HG03139 (cell line): ENCODE results near the gene SAMD4A.
"Not testable (repeated sequence)": the region's sequence is repeated elsewhere in the genome, so short reads cannot be mapped to it uniquely, and the experiment has no call there.

Experiments used
- ATAC-seq: cut with Tn5 transposase; IDR thresholded peaks from one replicate; pipeline ENCODE4 v1.9.1; 2021; ENCODE audit not compliant: unreplicated experiment

Gene SAMD4A

DNA sequence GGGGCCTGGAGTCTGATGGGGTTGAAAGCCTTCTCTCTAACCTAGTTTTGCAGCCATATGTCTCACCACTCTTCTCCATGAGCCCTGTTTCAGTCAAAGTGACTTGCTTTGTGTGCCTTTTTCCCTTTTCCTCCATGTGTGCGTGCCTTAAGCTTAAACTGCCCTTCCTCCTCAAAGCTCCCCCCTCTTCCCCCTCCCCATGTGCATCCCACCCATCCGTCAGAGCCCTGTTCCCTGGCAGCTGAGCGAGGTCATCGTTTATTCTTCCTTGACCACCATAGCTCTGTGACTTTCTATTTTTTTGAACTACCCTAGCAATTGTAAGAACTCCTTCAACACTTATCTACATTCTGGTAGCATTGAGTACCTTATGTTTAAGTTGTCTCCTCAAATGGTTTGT lies 24.9 kb downstream of the SAMD4A start:
- no peak for ATAC-seq

DNA sequence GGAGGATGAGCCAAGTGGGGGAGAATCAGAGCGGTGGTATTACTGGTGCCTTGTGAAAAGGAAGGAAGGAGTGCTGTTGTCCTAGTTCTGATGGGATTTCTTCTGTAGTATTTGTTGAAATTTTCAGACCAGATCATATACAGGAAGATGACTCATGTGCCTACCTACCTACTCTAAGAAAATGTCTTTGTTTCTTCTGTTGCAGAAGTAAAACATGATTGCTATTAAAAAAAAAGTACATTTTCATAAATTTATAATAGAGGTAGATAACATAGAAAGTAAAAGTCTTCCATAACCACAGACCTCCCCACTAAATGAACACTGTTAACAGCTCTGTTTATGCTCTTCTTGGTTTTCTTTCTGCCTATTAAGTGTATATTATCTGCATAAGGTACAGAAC lies 26.9 kb downstream of the SAMD4A start:
- no peak for ATAC-seq

DNA sequence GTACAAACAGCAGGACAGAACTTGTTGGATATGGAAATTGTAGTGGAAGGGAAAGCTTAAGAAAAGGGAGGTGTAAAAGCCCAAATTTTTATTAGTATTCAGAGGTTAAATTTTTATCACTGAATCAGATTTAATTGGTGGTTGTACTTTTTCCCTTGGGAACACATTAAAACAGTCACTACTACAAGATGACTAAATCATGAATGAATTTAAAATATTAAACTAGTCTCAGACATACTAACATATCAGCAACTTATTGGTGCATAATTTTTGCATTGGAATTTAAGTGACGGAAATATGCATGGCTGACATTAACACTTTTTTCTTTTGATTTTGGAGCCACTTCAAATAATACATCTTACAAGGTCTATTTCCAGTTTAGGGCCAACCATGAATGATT lies 27.6 kb downstream of the SAMD4A start:
- ATAC-seq: no peak

DNA sequence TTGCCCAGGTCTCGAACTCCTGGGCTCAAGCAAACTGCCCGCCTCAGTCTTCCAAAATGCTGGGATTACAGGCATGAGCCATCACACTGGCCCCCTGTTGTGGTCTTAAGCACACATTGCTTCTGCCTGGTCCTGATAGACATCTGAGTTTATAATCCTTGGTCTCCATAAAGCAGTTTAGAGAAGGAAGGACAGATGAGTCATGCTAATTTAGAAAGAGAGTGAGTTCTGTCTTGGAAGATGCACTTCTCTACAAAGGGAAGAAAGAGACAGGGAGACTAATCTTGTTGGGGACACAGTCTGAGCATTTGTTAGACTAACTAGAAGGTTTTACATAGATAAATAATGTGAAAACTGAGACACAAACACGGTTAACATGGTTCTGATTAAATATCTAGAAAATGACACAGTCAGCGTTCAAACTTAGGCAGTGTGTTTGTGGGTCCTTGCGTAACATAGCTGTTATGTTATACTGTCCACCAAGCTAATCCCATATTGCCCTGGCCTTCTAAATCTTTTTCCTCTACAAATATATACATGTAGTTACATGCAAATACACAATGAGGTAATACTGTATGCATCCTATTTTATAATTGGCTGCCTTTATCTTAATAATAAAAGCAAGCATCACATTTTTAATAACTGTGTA lies 31.0 kb downstream of the SAMD4A start:
- no peak for ATAC-seq

DNA sequence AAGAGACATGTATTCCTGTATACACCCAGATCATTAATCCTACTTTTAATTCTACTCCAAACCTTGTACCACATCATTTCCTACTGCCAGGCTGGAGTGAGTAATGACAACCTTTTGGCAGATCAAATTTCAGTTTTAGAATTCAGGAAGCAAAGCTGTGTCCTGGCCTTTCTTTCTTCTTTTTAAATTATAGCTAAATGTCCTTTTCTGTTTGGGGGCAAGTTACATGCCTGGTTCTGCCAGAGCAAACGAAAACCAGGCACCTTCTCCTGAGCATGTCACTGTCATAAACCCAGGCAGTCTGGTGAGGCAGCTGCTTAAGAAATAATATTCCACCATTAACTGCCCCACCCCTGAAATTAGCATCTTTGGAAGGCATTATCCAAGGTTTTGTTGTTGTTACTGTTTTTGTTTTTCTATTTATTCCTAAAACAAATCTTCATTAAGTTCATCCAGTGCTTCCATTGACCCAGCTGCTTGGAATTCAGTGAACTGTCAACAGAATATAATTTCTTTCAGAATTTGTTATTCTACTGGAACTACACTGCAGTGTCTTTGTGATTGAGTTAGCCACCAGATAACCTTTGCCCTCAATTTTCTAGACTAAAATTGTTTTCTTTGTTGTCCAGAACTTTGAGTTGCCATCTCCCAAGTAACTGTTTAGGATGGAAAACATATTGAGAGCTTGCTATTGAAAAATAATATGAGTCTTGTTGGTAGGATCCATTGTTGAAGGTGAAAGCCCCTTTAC lies 33.2 kb downstream of the SAMD4A start:
- no peak for ATAC-seq

DNA sequence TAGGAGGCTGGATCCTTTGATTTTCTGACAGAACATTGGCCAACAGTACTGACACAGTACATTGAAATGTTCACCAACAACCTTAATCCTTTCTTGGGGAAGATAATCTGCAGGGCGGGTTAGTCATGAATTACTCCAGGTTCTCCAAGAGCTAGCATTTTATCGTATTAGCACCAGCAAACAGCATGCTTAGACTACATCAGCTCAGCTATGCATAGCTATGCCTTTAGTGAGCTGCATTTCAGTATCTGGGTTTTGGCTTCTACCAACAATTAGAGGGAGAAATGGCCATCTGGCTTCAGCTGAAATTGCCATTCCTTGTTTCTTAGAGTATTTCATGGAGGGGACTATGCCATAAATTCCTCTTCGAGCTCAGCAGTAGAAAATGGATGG lies 33.8 kb downstream of the SAMD4A start:
- no peak for ATAC-seq

DNA sequence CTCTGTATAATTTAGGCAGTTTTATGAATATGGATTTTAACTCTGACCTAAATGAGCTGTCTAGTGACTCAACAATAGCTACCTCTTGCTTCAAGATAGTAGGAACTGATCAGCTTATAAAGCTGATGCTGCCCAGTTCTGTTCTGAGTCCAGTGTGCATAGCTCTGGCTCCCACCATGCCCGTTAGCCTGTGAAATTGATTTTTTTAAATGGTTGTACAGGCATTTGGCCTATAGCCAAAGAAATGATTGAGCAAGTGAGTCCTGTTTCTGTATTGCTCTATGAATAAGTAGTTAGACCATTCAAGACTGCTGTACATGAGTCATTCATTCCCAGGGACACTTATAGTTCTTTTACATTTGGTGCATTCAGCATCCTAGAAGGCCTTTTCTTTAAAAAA lies 36.4 kb downstream of the SAMD4A start:
- no peak for ATAC-seq

DNA sequence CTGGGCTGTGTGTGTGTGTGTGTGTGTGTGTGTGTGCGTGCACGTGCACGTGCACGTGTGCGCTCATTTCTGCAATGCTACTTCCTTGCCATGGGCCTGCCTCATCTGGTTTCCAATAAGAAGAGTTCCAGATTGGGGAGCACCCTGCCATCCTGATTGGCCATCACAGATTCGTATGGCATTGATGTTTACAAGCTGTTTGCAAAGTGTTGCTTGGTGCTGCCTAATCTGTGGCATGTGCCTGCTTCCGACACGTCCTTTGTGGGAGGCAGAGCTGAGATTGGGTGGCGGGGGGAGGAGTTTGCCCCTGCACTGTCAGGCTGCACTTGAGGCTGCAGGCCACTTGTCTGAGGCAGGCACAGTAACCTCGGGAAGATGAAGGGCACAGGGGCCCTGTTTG lies 39.2 kb downstream of the SAMD4A start:
- no peak for ATAC-seq

DNA sequence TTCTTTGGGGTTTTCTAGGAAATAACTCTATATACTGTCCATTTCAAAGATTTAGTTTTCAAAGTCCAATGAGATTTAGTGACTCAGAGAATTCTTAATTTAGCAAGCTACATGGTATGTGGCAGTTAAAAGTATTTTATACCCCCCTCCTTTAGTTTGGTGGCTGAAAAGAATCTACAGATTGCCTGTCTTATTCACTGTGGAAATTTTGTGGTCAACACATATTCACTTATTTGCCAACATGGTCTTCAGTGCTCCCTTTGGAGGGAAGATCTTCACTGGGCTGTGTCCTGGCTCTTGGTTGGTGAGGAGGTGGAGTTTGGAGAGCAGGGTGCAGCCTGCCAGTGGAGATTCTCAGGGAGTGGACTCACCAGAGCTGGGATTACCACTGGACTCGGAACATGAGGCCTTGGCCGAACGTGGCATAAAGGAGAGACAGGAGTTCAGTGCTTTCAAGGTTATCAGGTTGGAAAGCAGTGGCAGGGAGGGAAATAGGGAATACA lies 39.8 kb downstream of the SAMD4A start:
- no peak for ATAC-seq

DNA sequence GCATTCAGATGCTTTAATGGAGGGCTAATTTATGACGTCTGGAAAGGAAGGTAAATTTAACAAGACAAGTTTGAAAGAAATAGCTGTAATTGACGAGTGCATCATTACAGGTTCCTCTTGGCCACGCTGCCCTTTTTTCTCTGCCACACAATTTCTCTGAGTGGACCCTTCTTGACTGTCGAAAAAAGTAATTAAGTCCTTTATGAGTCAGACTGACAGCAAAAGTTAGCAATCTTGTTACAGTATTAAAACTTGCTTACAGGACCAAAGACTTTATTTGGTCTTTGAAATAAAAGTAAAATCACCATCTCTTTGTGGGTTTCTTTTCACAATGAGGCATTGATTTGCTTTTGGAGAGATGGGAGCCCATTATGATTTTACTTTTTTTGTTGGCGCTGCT lies 42.6 kb downstream of the SAMD4A start:
- no peak for ATAC-seq

DNA sequence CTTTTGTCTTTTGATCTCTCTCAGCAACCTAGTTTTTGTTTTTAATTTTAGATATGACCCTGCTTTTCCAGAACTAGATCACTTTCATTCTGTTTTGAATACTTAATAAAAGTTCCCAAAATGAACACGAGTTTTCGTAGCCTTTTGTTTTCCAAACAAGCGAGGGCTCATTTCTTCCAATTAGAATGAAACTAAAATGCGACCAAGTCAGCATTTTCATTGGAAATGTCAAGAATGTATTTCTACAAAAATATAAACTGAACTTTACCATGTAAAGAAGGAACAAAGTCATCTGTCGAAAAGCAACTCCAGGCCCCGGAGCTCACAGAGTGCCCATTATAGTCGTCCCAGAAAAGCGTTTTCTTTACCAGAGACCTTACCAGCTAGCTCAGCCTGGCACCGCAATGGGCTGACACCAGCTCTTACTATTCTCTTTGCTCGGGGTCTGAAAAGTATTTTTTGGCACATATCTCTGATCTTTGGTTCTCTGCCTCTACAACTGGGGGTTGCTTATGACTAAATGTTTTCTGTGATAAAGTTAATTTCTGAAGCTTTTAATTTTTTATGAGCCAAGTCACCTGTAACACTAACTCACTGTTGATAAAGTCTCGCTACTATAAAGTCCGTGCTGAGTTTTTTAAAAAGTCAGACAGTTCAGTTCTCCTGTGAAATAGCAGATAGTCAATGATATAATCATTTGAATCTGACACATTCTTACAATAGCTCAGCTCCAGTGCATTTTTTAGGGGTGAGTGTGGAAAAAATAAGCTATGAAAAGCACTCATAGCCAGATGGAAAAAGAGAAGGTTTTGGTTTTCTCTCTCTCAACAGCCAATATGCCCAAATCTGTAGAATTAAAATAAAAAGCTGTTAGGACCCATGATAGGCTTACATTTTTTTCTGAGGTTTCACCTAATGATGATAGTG lies 43.4 kb downstream of the SAMD4A start:
- ATAC-seq: no peak

DNA sequence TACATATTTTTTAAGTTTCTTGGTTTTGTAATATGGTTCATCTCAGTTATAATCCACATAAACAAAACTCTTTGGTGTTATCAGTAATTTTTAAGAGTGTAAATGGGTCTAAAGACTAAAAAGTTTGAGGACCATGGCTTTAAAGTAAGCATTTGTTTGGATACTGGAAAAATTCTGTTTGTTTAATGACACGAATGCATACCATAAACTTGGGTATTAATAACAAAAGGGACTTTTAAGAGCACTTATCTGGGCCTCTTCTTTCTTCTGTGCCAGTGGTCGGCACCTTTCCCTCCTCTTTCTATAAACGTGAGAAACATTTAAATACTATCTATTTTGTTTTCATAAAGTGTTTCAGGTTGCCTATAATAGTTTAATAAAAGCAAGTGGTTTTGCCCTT lies 47.4 kb downstream of the SAMD4A start:
- no peak for ATAC-seq

DNA sequence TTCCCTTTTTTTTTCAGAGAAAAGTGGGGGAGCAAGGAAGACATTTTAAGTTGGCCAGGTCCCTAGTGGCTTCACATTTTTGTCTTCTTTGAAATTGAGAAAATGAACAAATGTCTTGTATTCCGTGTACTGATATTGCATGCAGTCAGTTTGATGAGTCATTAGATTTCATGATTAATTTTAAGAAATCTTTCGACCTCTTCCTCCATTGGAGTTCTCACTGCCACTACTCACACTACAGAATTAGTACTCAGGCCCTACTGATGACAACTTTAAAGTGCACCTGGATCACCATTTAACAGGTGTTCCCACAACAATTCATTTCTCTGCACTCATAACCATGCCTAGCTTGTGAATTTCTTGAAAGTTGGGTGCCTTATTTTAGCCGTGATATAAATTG lies 50.5 kb downstream of the SAMD4A start:
- ATAC-seq: no peak

DNA sequence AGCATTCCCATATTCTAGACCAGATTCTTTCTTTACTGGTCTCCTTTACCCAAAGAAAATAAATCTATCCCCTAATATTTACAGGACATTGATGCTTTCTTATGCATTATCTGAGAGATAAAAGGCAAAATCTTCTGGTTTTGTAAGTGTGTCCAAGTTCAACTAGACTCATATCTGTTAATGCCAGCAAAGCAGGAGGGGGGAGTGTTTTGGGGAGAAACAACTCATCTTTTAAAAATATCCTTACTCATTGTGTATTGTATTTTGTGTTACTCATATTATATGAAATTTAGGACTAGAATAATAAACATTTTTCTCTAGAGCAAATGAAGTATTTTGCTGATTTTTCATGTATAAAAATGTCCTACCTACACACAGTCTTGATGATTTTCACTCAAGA lies 54.8 kb downstream of the SAMD4A start:
- ATAC-seq: no peak

DNA sequence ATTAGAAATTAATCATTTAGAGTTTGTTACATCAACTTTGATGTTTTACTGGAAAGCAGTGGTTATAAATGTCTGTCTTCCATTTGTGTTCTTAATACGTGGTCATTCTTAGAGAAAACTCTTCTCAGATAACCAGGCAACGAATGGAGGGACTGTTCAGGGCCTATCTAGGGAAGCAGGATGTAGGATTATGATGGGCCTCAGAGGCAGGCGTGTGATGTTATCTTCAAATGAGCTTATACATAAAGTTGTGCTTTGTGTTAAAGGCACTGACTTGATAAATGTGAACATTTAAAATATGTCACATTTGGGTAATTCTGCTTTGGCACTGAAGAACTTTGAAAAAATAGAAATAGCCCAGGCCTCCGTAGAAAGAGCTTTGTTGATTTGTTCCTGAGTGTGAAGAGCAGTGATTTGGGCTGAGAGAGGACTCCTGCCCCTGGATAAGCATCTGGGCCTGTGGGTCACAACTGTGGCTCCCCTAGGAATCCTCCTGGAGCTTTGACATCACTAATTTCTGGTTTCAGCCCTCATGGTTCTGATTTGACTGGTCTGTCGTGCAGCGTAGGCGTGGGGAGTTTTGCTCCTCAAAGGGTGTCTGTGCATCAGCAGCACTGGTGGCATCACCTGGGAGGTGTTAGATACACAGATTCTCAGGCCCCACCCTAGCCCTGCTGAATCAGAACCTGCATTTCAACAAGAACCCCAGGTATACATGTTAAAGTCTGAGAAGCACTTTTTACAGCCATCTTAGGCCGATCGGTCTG lies 55.4 kb downstream of the SAMD4A start:
- ATAC-seq: peak; percentile 63

DNA sequence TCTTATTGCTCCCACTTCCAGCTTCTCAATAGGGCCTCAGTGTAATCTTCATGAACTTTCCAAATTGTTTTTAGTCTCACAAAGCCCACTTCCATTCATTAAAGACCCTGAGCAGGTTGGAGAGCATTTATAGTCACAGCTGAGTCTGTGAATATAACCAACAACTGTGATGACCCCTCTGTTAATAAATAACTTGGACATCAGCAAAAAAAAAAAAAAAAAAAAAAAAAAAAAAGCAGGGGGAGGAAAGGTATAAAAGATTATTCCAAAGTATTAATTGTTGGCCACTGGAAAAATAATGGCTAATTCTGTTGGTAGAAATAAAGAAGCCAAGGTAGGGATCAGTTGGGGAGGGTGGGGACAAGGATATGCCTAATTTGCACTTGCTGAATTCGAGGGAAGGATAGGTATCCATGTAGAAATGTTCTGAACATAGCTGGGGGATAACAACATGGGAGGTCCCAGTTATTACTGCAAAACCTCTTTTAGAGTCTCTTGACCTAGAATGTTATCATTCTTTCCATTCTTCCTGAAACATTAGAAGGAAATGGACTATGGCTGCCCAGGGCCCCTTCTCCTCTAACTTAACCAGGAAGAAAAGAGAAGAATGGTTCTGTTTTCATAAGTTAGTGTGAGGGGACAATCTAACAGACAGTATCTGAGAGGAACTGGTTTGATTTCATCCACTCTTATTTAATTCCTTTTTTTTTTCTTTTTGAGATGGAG lies 56.5 kb downstream of the SAMD4A start:
- no peak for ATAC-seq

DNA sequence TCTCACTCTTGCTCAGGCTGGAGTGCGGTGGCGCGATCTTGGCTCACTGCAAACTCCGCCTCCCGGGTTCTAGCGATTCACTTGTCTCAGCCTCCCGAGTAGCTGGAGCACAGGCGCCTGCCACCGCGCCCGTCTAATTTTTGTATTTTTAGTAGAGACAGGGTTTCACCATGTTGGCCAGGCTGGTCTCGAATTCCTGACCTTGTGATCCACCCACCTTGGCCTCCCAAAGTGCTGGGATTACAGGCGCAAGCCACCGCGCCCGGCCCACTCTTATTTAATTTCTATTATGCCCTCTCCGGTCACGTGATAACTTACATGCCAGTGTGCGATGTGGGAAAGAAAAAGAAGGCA lies 57.1 kb downstream of the SAMD4A start:
- ATAC-seq: not testable (repeated sequence)

DNA sequence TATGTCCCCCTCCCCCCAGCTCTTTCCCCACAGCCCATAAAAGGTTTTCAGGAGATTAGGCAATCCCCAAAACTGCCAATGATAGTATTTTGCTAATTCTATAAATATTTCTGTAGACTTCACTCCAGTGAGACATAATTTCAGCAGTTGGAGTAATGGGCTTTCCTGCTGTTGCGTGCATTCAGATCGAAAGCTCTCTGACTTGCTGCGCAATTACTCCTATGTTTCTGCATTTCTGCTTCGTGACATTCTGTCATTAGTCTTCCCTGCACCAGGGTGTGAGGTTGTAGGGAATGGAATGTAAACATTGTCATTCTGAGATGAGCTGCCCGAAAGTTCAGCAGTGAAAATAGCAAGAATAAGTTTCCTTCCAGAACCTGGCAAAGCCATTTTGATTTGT lies 58.2 kb downstream of the SAMD4A start:
- ATAC-seq: no peak

DNA sequence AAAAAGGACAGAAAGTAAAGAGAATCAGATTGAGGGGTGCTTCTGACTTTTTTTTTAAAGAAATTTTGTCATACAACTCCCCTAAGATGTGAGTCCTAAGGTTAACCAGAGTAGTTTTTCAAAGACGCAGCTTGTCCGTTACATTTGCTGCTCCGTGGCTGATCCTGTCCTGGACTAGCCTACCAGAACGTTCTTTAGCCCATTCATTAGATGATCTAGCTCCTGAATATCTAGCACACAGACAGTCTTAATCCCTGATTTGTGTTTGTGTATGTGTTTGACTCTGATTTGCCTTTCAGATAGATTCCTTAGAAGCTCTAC lies 60.3 kb downstream of the SAMD4A start:
- peak; percentile 6 for ATAC-seq

DNA sequence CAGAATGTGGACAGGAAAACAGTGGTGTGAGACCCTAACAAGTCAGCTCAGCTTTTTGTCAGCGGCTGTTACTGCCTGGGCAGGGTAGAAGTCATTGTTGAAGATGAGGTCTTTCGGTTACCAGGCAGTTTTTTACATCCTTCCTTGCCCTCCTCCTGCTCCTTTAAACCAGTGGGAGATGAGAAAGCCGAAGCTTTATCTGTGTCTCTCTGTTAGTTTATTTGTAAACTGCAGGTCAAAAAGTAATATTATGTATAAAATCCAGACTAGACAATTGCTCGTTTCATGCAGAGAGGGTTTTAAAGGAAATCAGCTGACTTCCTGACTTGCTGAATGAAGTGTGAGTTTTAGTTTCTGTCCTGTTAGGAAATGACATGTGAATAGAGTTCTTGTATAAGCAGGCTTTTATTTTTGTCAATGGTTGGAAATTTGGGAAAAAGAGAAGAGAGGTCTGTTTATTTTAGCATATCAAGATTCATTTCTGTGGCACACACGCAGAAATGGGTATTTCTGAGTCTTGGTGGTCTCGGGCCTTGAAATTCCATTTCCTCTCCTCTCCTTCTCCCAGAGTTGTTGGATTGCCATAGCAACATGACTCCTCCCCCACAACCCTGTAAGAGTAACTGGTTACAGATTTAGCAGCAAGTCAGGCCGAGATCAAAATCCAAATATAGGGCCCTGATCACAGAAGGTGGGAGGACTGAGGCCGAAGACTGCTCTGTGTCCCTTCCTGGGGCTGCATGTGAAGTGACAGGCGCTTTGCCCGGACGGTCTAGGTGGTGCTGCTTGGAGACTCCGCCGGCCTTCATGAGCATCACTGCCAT lies 60.8 kb downstream of the SAMD4A start:
- ATAC-seq: peak; percentile 55
